H1 (cell line): ENCODE measurements around the gene IL1RAPL1. TPM values are rescaled to one million over a fixed set of nuclear protein-coding genes. Genes with fewer than 3 reads are reported as not detected.

Experiments
- CTCF ChIA-PET: fragments of 300-600 bp; sonication (Branson Sonifier 250); formaldehyde crosslinking; loops from one replicate; lab custom pipeline; 2021; ENCODE audit not compliant: partially characterized antibody; lab: Charles Lee
- POLR2A ChIA-PET: fragments of 300-600 bp; sonication (Branson Sonifier 250); formaldehyde crosslinking; loops from one replicate; lab custom pipeline; 2021; ENCODE audit warnings: inconsistent platforms; ENCODE audit not compliant: partially characterized antibody; lab: Charles Lee
- DNase-seq, 2 experiments: peaks; one replicate each; pipeline versions ENCODE4 v3.0.0 to v3.0.0-alpha.2; 2010 to 2022; ENCODE audit warnings: low spot score in 2 of 2, low read depth in 1 of 2, mixed read lengths in 1 of 2
- FAIRE-seq: peaks from 2 replicates; lab custom pipeline; 2011; peaks lifted over from hg19 to GRCh38; lab: Jason Lieb, UNC
- H2AFZ ChIP-seq: 2 replicates; pipeline ENCODE4 v1.8.1; 2012; ENCODE audit warnings: low read length, inconsistent platforms
- H2AK5ac ChIP-seq: 2 replicates; pipeline ENCODE4 v1.6.1; 2013; ENCODE audit warnings: low read depth, low read length
- H2BK120ac ChIP-seq: replicated peaks from 2 replicates; pipeline ENCODE3; 2013; ENCODE audit warnings: low read depth, low read length, inconsistent platforms
- H2BK12ac ChIP-seq: 2 replicates; pipeline ENCODE4 v1.6.1; 2013; ENCODE audit warnings: low read depth, low read length
- H2BK15ac ChIP-seq: 2 replicates; pipeline ENCODE4 v1.6.1; 2013; ENCODE audit warnings: low read length
- H2BK20ac ChIP-seq: 2 replicates; pipeline ENCODE4 v1.6.1; 2013; ENCODE audit warnings: low read length
- H2BK5ac ChIP-seq: 2 replicates; pipeline ENCODE4 v1.6.1; 2013; ENCODE audit warnings: low read depth, low read length
- H3K14ac ChIP-seq: 2 replicates; pipeline ENCODE4 v1.6.1; 2013; ENCODE audit warnings: inconsistent platforms; ENCODE audit not compliant: insufficient read length
- H3K18ac ChIP-seq: 2 replicates; pipeline ENCODE4 v1.6.1; 2013; ENCODE audit warnings: low read length; ENCODE audit errors: extremely low read depth
- H3K23ac ChIP-seq: 2 replicates; pipeline ENCODE4 v1.6.1; 2013; ENCODE audit warnings: inconsistent platforms; ENCODE audit not compliant: insufficient read length
- H3K23me2 ChIP-seq: 2 replicates; pipeline ENCODE4 v1.6.1; 2013; ENCODE audit warnings: low read depth, low read length
- H3K27ac ChIP-seq: 2 replicates; pipeline ENCODE4 v1.6.1; 2011; ENCODE audit warnings: low read depth, low read length, inconsistent platforms
- H3K27me3 ChIP-seq, 4 experiments: replicated peaks in 1 of 4; 1 replicate in 1 of 4; 2 replicates in 3 of 4; pipeline versions ENCODE4 v1.6.1 to v1.8.1; 2011 to 2013; ENCODE audit warnings: low read length in 3 of 4, mild to moderate bottlenecking in 3 of 4, inconsistent platforms in 2 of 4, mixed read lengths in 2 of 4, moderate library complexity in 1 of 4; ENCODE audit not compliant: control insufficient read depth in 3 of 4, insufficient read depth in 3 of 4; ENCODE audit errors: extremely low read depth in 1 of 4
- H3K36me3 ChIP-seq, 4 experiments: 2 replicates each; pipeline versions ENCODE4 v1.6.1 to v1.8.1; 2011 to 2013; ENCODE audit warnings: mild to moderate bottlenecking in 4 of 4, low read length in 3 of 4, moderate library complexity in 2 of 4, control low read depth in 1 of 4, inconsistent platforms in 1 of 4; ENCODE audit not compliant: insufficient read depth in 4 of 4, control insufficient read depth in 2 of 4
- H3K4ac ChIP-seq: replicated peaks from 2 replicates; pipeline ENCODE3; 2013; ENCODE audit warnings: low read length, low read depth, mixed read lengths, inconsistent platforms; ENCODE audit not compliant: insufficient read length
- H3K4me1 ChIP-seq, 4 experiments: replicated peaks in 1 of 4; 1 replicate in 1 of 4; 2 replicates in 3 of 4; pipeline versions ENCODE4 v1.6.1 to v1.8.1; 2011 to 2013; ENCODE audit warnings: low read length in 3 of 4, inconsistent platforms in 2 of 4, mixed read lengths in 1 of 4; ENCODE audit not compliant: insufficient read depth in 4 of 4, control insufficient read depth in 3 of 4
- H3K4me2 ChIP-seq, 2 experiments: 2 replicates each; pipeline versions ENCODE4 v1.6.1 to v1.8.1; 2011 to 2013; ENCODE audit warnings: low read depth in 2 of 2, low read length in 2 of 2, control low read depth in 1 of 2, inconsistent platforms in 1 of 2, mild to moderate bottlenecking in 1 of 2; ENCODE audit not compliant: insufficient read depth in 1 of 2
- H3K4me3 ChIP-seq, 4 experiments: fragments of 200-600, 300-600 bp in 1 of 4; sonication (generic), shearing (Covaris generic), sonication (Bioruptor Twin) in 1 of 4; 2 replicates each; pipeline versions ENCODE4 v1.5.1 to v1.8.1; 2011 to 2016; ENCODE audit warnings: low read length in 4 of 4, low read depth in 3 of 4, control low read depth in 2 of 4, inconsistent platforms in 2 of 4, mild to moderate bottlenecking in 2 of 4, mixed read lengths in 1 of 4, moderate library complexity in 1 of 4; ENCODE audit not compliant: insufficient read depth in 2 of 4; ENCODE audit errors: extremely low read depth in 1 of 4
- H3K56ac ChIP-seq: replicated peaks from 2 replicates; pipeline ENCODE3; 2013; ENCODE audit warnings: low read depth, mild to moderate bottlenecking, mixed read lengths, low read length, inconsistent platforms; ENCODE audit not compliant: insufficient read length
- H3K79me1 ChIP-seq: 2 replicates; pipeline ENCODE4 v1.6.1; 2013; ENCODE audit warnings: low read depth, low read length, control low read depth
- H3K79me2 ChIP-seq, 2 experiments: 2 replicates each; pipeline versions ENCODE4 v1.6.1 to v1.8.1; 2012 to 2013; ENCODE audit warnings: low read length in 2 of 2, mild to moderate bottlenecking in 2 of 2, inconsistent platforms in 1 of 2; ENCODE audit not compliant: insufficient read depth in 2 of 2, control insufficient read depth in 1 of 2
- H3K9ac ChIP-seq, 4 experiments: replicated peaks in 1 of 4; 1 replicate in 1 of 4; 2 replicates in 3 of 4; pipeline versions ENCODE4 v1.6.1 to v1.8.1; 2011 to 2013; ENCODE audit warnings: low read depth in 3 of 4, low read length in 3 of 4, control low read depth in 2 of 4, mild to moderate bottlenecking in 2 of 4, moderate library complexity in 2 of 4, inconsistent platforms in 1 of 4; ENCODE audit errors: extremely low read depth in 1 of 4
- H3K9me3 ChIP-seq, 2 experiments: 2 replicates each; pipeline versions ENCODE4 v1.6.1 to v1.8.1; 2012 to 2013; ENCODE audit warnings: mild to moderate bottlenecking in 2 of 2, moderate library complexity in 2 of 2, control low read depth in 1 of 2, inconsistent platforms in 1 of 2, low read depth in 1 of 2, low read length in 1 of 2, mixed read lengths in 1 of 2; ENCODE audit not compliant: insufficient read depth in 2 of 2
- H4K20me1 ChIP-seq, 2 experiments: replicated peaks in 1 of 2; 2 replicates each; pipeline versions ENCODE3 to v1.8.1; 2011 to 2013; ENCODE audit warnings: inconsistent platforms in 2 of 2, low read length in 2 of 2, mild to moderate bottlenecking in 1 of 2; ENCODE audit not compliant: insufficient read depth in 2 of 2, control insufficient read depth in 1 of 2
- H4K5ac ChIP-seq: 2 replicates; pipeline ENCODE4 v1.6.1; 2013; ENCODE audit warnings: low read length, low read depth, mixed read lengths, inconsistent platforms; ENCODE audit not compliant: insufficient read length
- H4K8ac ChIP-seq: 2 replicates; pipeline ENCODE4 v1.8.0; 2013; ENCODE audit warnings: mild to moderate bottlenecking, moderate library complexity, low read length, inconsistent platforms; ENCODE audit not compliant: insufficient read depth; ENCODE audit errors: extremely low read depth
- H4K91ac ChIP-seq: replicated peaks from 2 replicates; pipeline ENCODE3; 2013; ENCODE audit warnings: low read length, mixed read lengths, inconsistent platforms; ENCODE audit not compliant: insufficient read length
- EZH2 ChIP-seq: fragments of 200-600 bp; sonication (generic); IDR thresholded peaks from 2 replicates; pipeline ENCODE4 v1.7.1; 2012; ENCODE audit warnings: low read depth, mild to moderate bottlenecking, moderate library complexity, low read length, inconsistent platforms; ENCODE audit not compliant: severe bottlenecking
- KDM4A ChIP-seq: IDR thresholded peaks from one replicate; pipeline ENCODE4 v1.7.1; 2012; ENCODE audit warnings: low read depth, mild to moderate bottlenecking, moderate library complexity, low read length, inconsistent platforms; ENCODE audit not compliant: severe bottlenecking
- POLR2A ChIP-seq, 2 experiments: IDR thresholded peaks; 1 replicate in 1 of 2; 2 replicates in 1 of 2; pipeline ENCODE4 v1.6.1; 2011; ENCODE audit warnings: low read depth in 2 of 2, low read length in 2 of 2, mild to moderate bottlenecking in 2 of 2; ENCODE audit errors: control extremely low read depth in 1 of 2
- SP4 ChIP-seq: IDR thresholded peaks from 2 replicates; pipeline ENCODE4 v1.6.1; 2012; ENCODE audit warnings: low read length, inconsistent platforms
- TAF1 ChIP-seq: IDR thresholded peaks from 2 replicates; pipeline ENCODE4 v1.6.1; 2011; ENCODE audit warnings: mild to moderate bottlenecking, low read depth, low read length
- WGBS, 2 experiments: shearing (Covaris generic) in 1 of 2; methylation state at CpG; one replicate each; pipeline versions ENCODE4 v1.1.6 to v1.1.7; 2013 to 2015; ENCODE audit warnings: low lambda C conversion rate in 2 of 2, mixed read lengths in 2 of 2, inconsistent platforms in 1 of 2, low coverage in 1 of 2, missing lambda C conversion rate in 1 of 2; ENCODE audit not compliant: insufficient replicate concordance in 2 of 2, insufficient coverage in 1 of 2, insufficient read length in 1 of 2; ENCODE audit errors: extremely low coverage in 1 of 2, missing lambda C conversion rate in 1 of 2; 5-methylcytosine and 5-hydroxymethylcytosine counted together
- polyA plus RNA-seq, 7 experiments: library from polyadenylated mRNA; depleted of rRNA in 3 of 7; stranded (reverse) in 5 of 7; unstranded in 2 of 7; fragments of >200 nt in 5 of 7; fragments of 200-250 nt in 2 of 7; gene quantifications; 1 replicate in 5 of 7; 2 replicates in 1 of 7; 4 replicates in 1 of 7; pipeline versions ENCODE4 v1.2.1 to v1.2.3, GENCODE V29; 2011 to 2013; ENCODE audit warnings: missing spikeins in 2 of 7, mixed read lengths in 2 of 7
- total RNA-seq: library from RNA; stranded (reverse); fragmentation: NEBNext Ultra II Directional; extraction: Animal tissue kit (Norgen Biotek cat#: 25700); gene quantifications from 2 replicates; pipeline ENCODE4 v1.2.1, GENCODE V29; 2021

The IL1RAPL1 gene
- total and polyA plus RNA-seq, 2 of the 8 experiments (the other 6 are each of a cell fraction or from before 2014, with no cell fraction given), result 0.11 to 0.35 TPM

- no peak overlapping the region for H2BK20ac ChIP-seq
- TF ChIP-seq SP4 (no peak), POLR2A (IDR thresholded peaks at IDR 0.05; ENCODE audit: control extremely low read depth in 1 of 2, low read depth in 2 of 2, low read length in 2 of 2) (no peak), EZH2 (no peak), TAF1 (no peak), KDM4A (no peak)
- H4K91ac ChIP-seq, result no peak overlapping the region
- H4K8ac ChIP-seq, result no peak overlapping the region
- no peaks in the 10 kb centered on the region for H3K36me3 ChIP-seq
- H2BK12ac ChIP-seq, result no peak overlapping the region
- H3K79me2 ChIP-seq, result no peaks in the 10 kb centered on the region
- H3K9me3 ChIP-seq, result no peaks in the 10 kb centered on the region
- no peak overlapping the region for H2BK15ac ChIP-seq
- no peak overlapping the region for H3K9ac ChIP-seq
- no peak overlapping the region for H3K23ac ChIP-seq
- no peak overlapping the region for H4K5ac ChIP-seq
- no peak overlapping the region for H3K18ac ChIP-seq
- ChIA-PET CTCF (no interaction called here), POLR2A (no interaction called here)
- no peak overlapping the region for H3K4me2 ChIP-seq
- FAIRE-seq, result no peak
- WGBS, 2 experiments, result 100% methylated on average over 1 of the region's 1 CpG; no CpG with 5 or more reads in 1 of the 2 experiments
- H3K23me2 ChIP-seq, result no peaks in the 10 kb centered on the region
- no peak overlapping the region for H2BK120ac ChIP-seq
- H3K4me1 ChIP-seq, result no peaks in the 10 kb centered on the region
- DNase-seq, result no peak
- no peaks in the 10 kb centered on the region for H3K27me3 ChIP-seq
- H3K79me1 ChIP-seq, result no peaks in the 10 kb centered on the region
- H4K20me1 ChIP-seq, result no peaks in the 10 kb centered on the region
- H2AFZ ChIP-seq, result no peak overlapping the region
- no peak overlapping the region for H3K14ac ChIP-seq
- H2BK5ac ChIP-seq, result no peak overlapping the region
- no peak overlapping the region for H3K4me3 ChIP-seq
- H2AK5ac ChIP-seq, result no peak overlapping the region
- H3K56ac ChIP-seq, result no peak overlapping the region
- no peak overlapping the region for H3K27ac ChIP-seq
- H3K4ac ChIP-seq, result no peak overlapping the region
Observed at GRCh38 chrX:28888416-28888815, 301.2 kb downstream of the IL1RAPL1 start.
